SH-SY5Y (cell line): ENCODE results near the gene ARHGAP26.

ENCODE experiments used
- GATA2 ChIP-seq: IDR thresholded peaks from 2 replicates; pipeline ENCODE4 v1.6.1; 2011; ENCODE audit warnings: mild to moderate bottlenecking, low read depth, low read length
- GATA3 ChIP-seq: IDR thresholded peaks from 2 replicates; pipeline ENCODE4 v1.6.1; 2011; ENCODE audit warnings: low read depth, mild to moderate bottlenecking, low read length, moderate library complexity

DNA sequence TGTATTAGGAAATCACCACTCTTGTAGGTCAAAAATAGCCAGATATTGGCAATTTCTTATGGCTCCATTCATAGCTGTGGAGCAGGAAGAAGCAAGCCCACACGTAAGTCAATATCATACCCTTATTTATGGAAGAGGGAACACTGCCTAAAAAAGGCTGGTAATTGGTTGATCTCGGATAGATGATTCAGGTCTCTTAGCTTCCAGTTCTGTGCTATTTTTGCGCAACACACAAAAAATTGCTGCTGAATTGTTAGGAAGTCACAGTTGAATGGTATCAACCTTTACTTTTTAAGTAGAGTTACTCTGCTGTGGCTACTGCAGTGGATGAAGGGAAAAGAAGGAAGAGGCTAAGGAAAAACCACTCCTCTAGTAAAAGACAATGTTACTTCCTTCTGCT, 168.8 kb downstream of the ARHGAP26 start:
- TF ChIP-seq GATA2 (no peak), GATA3 (no peak)
